Endothelial cell of umbilical vein (primary cell): ENCODE results near the gene CENPU. TPM values are rescaled to one million over a fixed set of nuclear protein-coding genes. Genes with fewer than 3 reads are reported as not detected.
A peak's percentile ranks its signal among the peaks of the same experiment; 100 is the strongest.

Source experiments
- BruUV-seq: library from RNA; stranded (reverse); fragments of 400-500 nt; replicated peaks from 2 replicates; lab custom pipeline; 2021; lab: Mats Ljungman, UMichigan
- CTCF ChIA-PET: fragments of 300-600, 350-600 bp; sonication (Branson Sonifier 250); formaldehyde crosslinking; loops from one replicate; lab custom pipeline; 2021; ENCODE audit warnings: antibody characterized with exemption, inconsistent platforms; lab: Charles Lee
- POLR2A ChIA-PET: fragments of 300-600, 350-600 bp; sonication (Branson Sonifier 250); formaldehyde crosslinking; loops from one replicate; lab custom pipeline; 2021; ENCODE audit warnings: antibody characterized with exemption, inconsistent platforms; lab: Charles Lee
- DNase-seq: peaks from one replicate; pipeline ENCODE4 v3.0.0-alpha.2; 2011; ENCODE audit warnings: low read depth, low spot score
- FAIRE-seq: peaks from 2 replicates; lab custom pipeline; 2011; peaks lifted over from hg19 to GRCh38; lab: Jason Lieb, UNC
- H2AFZ ChIP-seq: 2 replicates; pipeline ENCODE4 v1.6.0; 2012; ENCODE audit warnings: low read depth, low read length, control low read depth, inconsistent platforms
- H3K27ac ChIP-seq: 2 replicates; pipeline ENCODE4 v1.5.1; 2011; ENCODE audit warnings: low read depth, mild to moderate bottlenecking, control low read depth, low read length, moderate library complexity; ENCODE audit not compliant: insufficient read depth
- H3K27me3 ChIP-seq, 2 experiments: 2 replicates each; pipeline versions ENCODE4 v1.6.0 to v1.6.1; 2011; ENCODE audit warnings: low read length in 2 of 2, mixed read lengths in 1 of 2; ENCODE audit not compliant: control insufficient read depth in 2 of 2, insufficient read depth in 2 of 2
- H3K36me3 ChIP-seq, 2 experiments: 2 replicates in 1 of 2; 3 replicates in 1 of 2; pipeline ENCODE4 v1.5.1; 2011; ENCODE audit warnings: low read length in 2 of 2, mild to moderate bottlenecking in 1 of 2, moderate library complexity in 1 of 2; ENCODE audit not compliant: control insufficient read depth in 2 of 2, insufficient read depth in 2 of 2; ENCODE audit errors: extremely low read depth in 1 of 2
- H3K4me1 ChIP-seq: 3 replicates; pipeline ENCODE4 v1.5.1; 2011; ENCODE audit warnings: mild to moderate bottlenecking, low read length; ENCODE audit not compliant: control insufficient read depth, insufficient read depth; ENCODE audit errors: extremely low read depth
- H3K4me2 ChIP-seq: 2 replicates; pipeline ENCODE4 v1.6.1; 2011; ENCODE audit warnings: low read length, control low read depth, mixed read lengths; ENCODE audit not compliant: insufficient read depth
- H3K4me3 ChIP-seq, 3 experiments: fragments of 200-600 bp in 1 of 3; sonication (generic), shearing (Covaris generic) in 1 of 3; replicated peaks in 1 of 3; 2 replicates each; pipeline ENCODE4 v1.5.1; 2011 to 2016; ENCODE audit warnings: control low read depth in 3 of 3, low read length in 3 of 3, mild to moderate bottlenecking in 2 of 3, inconsistent platforms in 1 of 3, low read depth in 1 of 3, moderate library complexity in 1 of 3; ENCODE audit not compliant: insufficient read depth in 1 of 3
- H3K79me2 ChIP-seq: 2 replicates; pipeline ENCODE4 v1.6.0; 2012; ENCODE audit warnings: low read length, inconsistent platforms; ENCODE audit not compliant: control insufficient read depth, insufficient read depth
- H3K9ac ChIP-seq: replicated peaks from 2 replicates; pipeline ENCODE3; 2011; ENCODE audit warnings: low read length, control low read depth; ENCODE audit not compliant: insufficient read depth; ENCODE audit errors: extremely low read depth
- H3K9me1 ChIP-seq: replicated peaks from 3 replicates; pipeline ENCODE4 v1.6.0; 2011; ENCODE audit warnings: mild to moderate bottlenecking, low read length; ENCODE audit not compliant: control insufficient read depth, insufficient read depth; ENCODE audit errors: extremely low read depth
- H3K9me3 ChIP-seq: replicated peaks from 2 replicates; pipeline ENCODE4 v1.5.1; 2012; ENCODE audit warnings: low read length, inconsistent platforms; ENCODE audit not compliant: control insufficient read depth, insufficient read depth
- H4K20me1 ChIP-seq: replicated peaks from 2 replicates; pipeline ENCODE3; 2011; ENCODE audit warnings: mild to moderate bottlenecking, low read length; ENCODE audit not compliant: control insufficient read depth, insufficient read depth; ENCODE audit errors: extremely low read depth
- CTCF ChIP-seq, 2 donors: IDR thresholded peaks; 1 replicate in 1 of 2; 2 replicates in 1 of 2; pipeline ENCODE4 v1.5.1; 2011; ENCODE audit warnings: low read length in 2 of 2, mild to moderate bottlenecking in 2 of 2, moderate library complexity in 2 of 2, control low read depth in 1 of 2, inconsistent platforms in 1 of 2, low read depth in 1 of 2; ENCODE audit not compliant: insufficient read depth in 1 of 2; ENCODE audit errors: extremely low read depth in 1 of 2
- MAX ChIP-seq: IDR thresholded peaks from 2 replicates; pipeline ENCODE4 v1.6.1; 2011; ENCODE audit not compliant: insufficient read depth, insufficient read length
- dilution Hi-C: fragments of 300-500 bp; cut with MboI; formaldehyde crosslinking; loops from one replicate; pipeline ENCODE4 v1.15.0; 2019; ENCODE audit warnings: low sequenced_read_pairs; ENCODE audit not compliant: extremely low pct_ligation_motif_present
- intact Hi-C: fragments of 100-400 bp; cut with micrococcal nuclease; formaldehyde crosslinking; loops from one replicate; pipeline ENCODE4 v1.10.0; 2022
- polyA plus RNA-seq, 4 experiments: library from polyadenylated mRNA; depleted of rRNA in 3 of 4; stranded (reverse) in 3 of 4; unstranded in 1 of 4; fragments of >200 nt; gene quantifications; 2 replicates each; pipeline versions ENCODE4 v1.2.1 to v1.2.3, GENCODE V29; 2011 to 2012; ENCODE audit warnings: missing spikeins in 1 of 4
- total RNA-seq: library from RNA; stranded (reverse); gene quantifications from 2 replicates; pipeline ENCODE4 v1.2.3, GENCODE V29; 2021

CENPU gene
- total and polyA plus RNA-seq, 2 donors (not counting 3 experiments of a cell fraction or from before 2014, with no cell fraction given): 7.0 to 37.9 TPM

GRCh38 chr4:184645904-184646610 is 87.8 kb downstream of the CENPU start:
- intact Hi-C loops (loop anchor here (10.0 kb wide), 1 partner anchor 499 kb away; the partner anchor contains the start of gene SLC25A4), dilution Hi-C loops (no loop called here)
- H3K27me3 ChIP-seq: no peaks in the 10 kb centered on the region
- H3K79me2 ChIP-seq: peaks cover 88% of the 10 kb centered on the region
- no peak overlapping the region for H2AFZ ChIP-seq
- FAIRE-seq (peak; percentile 67), DNase-seq (peak; percentile 41)
- peak overlapping the region; percentile 98 for H3K9ac ChIP-seq
- H3K9me3 ChIP-seq: no peaks in the 10 kb centered on the region
- H3K27ac ChIP-seq: peak overlapping the region; percentile 93
- BruUV-seq: no TSS peak
- no peaks in the 10 kb centered on the region for H3K9me1 ChIP-seq
- H3K4me2 ChIP-seq: peak overlapping the region; percentile 96
- peaks cover 0 to 2% of the 10 kb centered on the region in 2 experiments for H3K36me3 ChIP-seq
- TF ChIP-seq MAX (peak; percentile 69), CTCF (IDR thresholded peaks at IDR 0.05; ENCODE audit: extremely low read depth in 1 of 2, insufficient read depth in 1 of 2, low read depth in 1 of 2, low read length in 2 of 2) (no peak)
- POLR2A ChIA-PET: no interaction called here
- peaks cover 53% of the 10 kb centered on the region for H3K4me1 ChIP-seq
- H4K20me1 ChIP-seq: no peaks in the 10 kb centered on the region
- CTCF ChIA-PET: interaction anchor here (1.1 to 3.9 kb wide), 3 partner anchors 87 to 450 kb away, joined by 3 to 30 read pairs (median 3); partner anchors contain the start of gene CENPU
- peak overlapping the region in 1 of 3 experiments; percentile 33 for H3K4me3 ChIP-seq
